GM23248 (cell line): ENCODE data around the gene GNAS.

ENCODE experiments used
- EZH2 ChIP-seq: fragments of 200-600 bp; sonication (generic); IDR thresholded peaks from 2 replicates; pipeline ENCODE4 v1.6.1; 2018; ENCODE audit warnings: antibody characterized with exemption, mild to moderate bottlenecking; ENCODE audit not compliant: insufficient read depth, poor library complexity, severe bottlenecking
- EZH2phosphoT487 ChIP-seq: fragments of 200-600 bp; sonication (generic); IDR thresholded peaks from 2 replicates; pipeline ENCODE4 v1.6.1; 2018; ENCODE audit warnings: antibody characterized with exemption, moderate library complexity, mild to moderate bottlenecking, low read depth; ENCODE audit not compliant: insufficient read depth

GRCh38 chr20:58871533-58872102 is 19.1 kb downstream of the GNAS start:
- TF ChIP-seq EZH2 (no peak), EZH2phosphoT487 (no peak)
